Smooth muscle cell (in vitro differentiated cells): ENCODE measurements around the gene ATP8B3. TPM values are rescaled to one million over a fixed set of nuclear protein-coding genes. Genes with fewer than 3 reads are reported as not detected.

Experiments
- DNase-seq: peaks from one replicate; lab custom pipeline; 2025; ENCODE audit not compliant: unreplicated experiment; lab: John Stamatoyannopoulos, UW
- H2AFZ ChIP-seq: fragments of 200-600 bp; sonication (generic); 2 replicates; pipeline ENCODE4 v1.6.0; 2016; ENCODE audit warnings: antibody characterized with exemption, low read depth, mild to moderate bottlenecking
- H3F3A ChIP-seq: fragments of 200-600 bp; sonication (generic); 2 replicates; pipeline ENCODE4 v1.6.0; 2017; ENCODE audit warnings: antibody characterized with exemption, low read depth
- H3K27ac ChIP-seq: fragments of 200-600 bp; sonication (generic); 2 replicates; pipeline ENCODE4 v1.5.1; 2016; ENCODE audit warnings: low read depth, mild to moderate bottlenecking
- H3K27me3 ChIP-seq: fragments of 200-600 bp; sonication (generic); 2 replicates; pipeline ENCODE4 v1.6.1; 2016; ENCODE audit warnings: low read depth, mild to moderate bottlenecking
- H3K36me3 ChIP-seq: fragments of 200-600 bp; sonication (generic); 2 replicates; pipeline ENCODE4 v1.5.1; 2016; ENCODE audit warnings: low read depth
- H3K4me1 ChIP-seq: fragments of 200-600 bp; sonication (generic); 2 replicates; pipeline ENCODE4 v1.5.1; 2016; ENCODE audit warnings: low read depth
- H3K4me2 ChIP-seq: fragments of 200-600 bp; sonication (generic); 2 replicates; pipeline ENCODE4 v1.6.0; 2016; ENCODE audit warnings: mild to moderate bottlenecking
- H3K4me3 ChIP-seq: fragments of 200-600 bp; sonication (generic); 2 replicates; pipeline ENCODE4 v1.5.1; 2016; ENCODE audit warnings: mild to moderate bottlenecking
- H3K79me2 ChIP-seq: fragments of 200-600 bp; sonication (generic); 2 replicates; pipeline ENCODE4 v1.6.0; 2016; ENCODE audit warnings: low read depth, mild to moderate bottlenecking
- H3K9ac ChIP-seq: fragments of 200-600 bp; sonication (generic); 2 replicates; pipeline ENCODE4 v1.6.0; 2016; ENCODE audit warnings: low read depth
- H3K9me3 ChIP-seq: fragments of 200-600 bp; sonication (generic); replicated peaks from 2 replicates; pipeline ENCODE4 v1.5.1; 2016; ENCODE audit warnings: low read depth
- H4K20me1 ChIP-seq: fragments of 200-600 bp; sonication (generic); 2 replicates; pipeline ENCODE4 v1.6.0; 2016; ENCODE audit warnings: low read depth
- WGBS: methylation state at CpG from one replicate; pipeline ENCODE4 v1.1.7; 2016; ENCODE audit warnings: low lambda C conversion rate; 5-methylcytosine and 5-hydroxymethylcytosine counted together
- polyA plus RNA-seq: library from polyadenylated mRNA; unstranded; fragments of >200 nt; fragmentation: Nextera tagmentation; extraction: Ambion mirVana; gene quantifications from 2 replicates; pipeline ENCODE4 v1.2.1, GENCODE V29; 2016
- total RNA-seq: library from RNA; depleted of rRNA; stranded (reverse); fragments of >200 nt; gene quantifications from 2 replicates; pipeline ENCODE4 v1.2.3, GENCODE V29; 2014
- TF ChIP-seq, protein P1 (sequence below): fragments of 200-600 bp; sonication (generic); IDR thresholded peaks from 2 replicates; pipeline ENCODE4 v1.5.1; 2017; ENCODE audit warnings: borderline replicate concordance, mild to moderate bottlenecking, antibody characterized with exemption; ENCODE audit not compliant: insufficient read depth, poor library complexity, severe bottlenecking

The ATP8B3 gene
- total and polyA plus RNA-seq, 2 experiments from 2014 or later = 2.8 to 3.9 TPM

DNA sequence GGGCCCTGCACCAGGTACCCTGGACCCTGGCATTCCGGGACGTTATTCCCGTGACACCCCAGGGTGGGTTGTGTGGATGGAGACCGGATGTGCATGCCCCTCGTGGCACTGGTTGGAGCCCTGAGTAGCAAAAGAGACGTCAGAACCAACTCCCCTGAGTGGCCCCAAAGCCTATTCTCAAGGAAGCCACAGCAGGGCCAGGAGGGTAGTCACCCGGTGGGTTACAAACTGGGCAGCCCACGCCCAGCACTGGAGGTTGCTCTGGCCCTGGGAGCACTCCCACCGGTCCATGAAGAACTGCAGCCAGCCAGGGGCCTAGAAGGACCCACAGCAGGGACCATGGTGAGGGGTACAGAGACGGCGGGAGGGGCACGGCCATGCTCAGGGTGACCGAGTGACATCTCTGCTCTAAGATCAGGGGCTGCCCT, 43.8 kb upstream of the ATP8B3 start:
- Histone ChIP-seq H3K79me2 (peaks cover 70% of the 10 kb centered on the region), H2AFZ (no peak overlapping the region), H3K4me1 (peaks cover 63% of the 10 kb centered on the region), H3K27me3 (no peaks in the 10 kb centered on the region), H3K4me2 (peak overlapping the region; percentile 97), H3K9ac (peak overlapping the region; percentile 28), H3K36me3 (no peaks in the 10 kb centered on the region), H3K27ac (peak overlapping the region; percentile 57), H3F3A (peaks cover 3% of the 10 kb centered on the region), H3K4me3 (peak overlapping the region; percentile 18), H3K9me3 (no peaks in the 10 kb centered on the region), H4K20me1 (peaks cover 72% of the 10 kb centered on the region)
- WGBS = 42% methylated on average over 13 of the region's 13 CpGs
- TF ChIP-seq, protein P1, sequence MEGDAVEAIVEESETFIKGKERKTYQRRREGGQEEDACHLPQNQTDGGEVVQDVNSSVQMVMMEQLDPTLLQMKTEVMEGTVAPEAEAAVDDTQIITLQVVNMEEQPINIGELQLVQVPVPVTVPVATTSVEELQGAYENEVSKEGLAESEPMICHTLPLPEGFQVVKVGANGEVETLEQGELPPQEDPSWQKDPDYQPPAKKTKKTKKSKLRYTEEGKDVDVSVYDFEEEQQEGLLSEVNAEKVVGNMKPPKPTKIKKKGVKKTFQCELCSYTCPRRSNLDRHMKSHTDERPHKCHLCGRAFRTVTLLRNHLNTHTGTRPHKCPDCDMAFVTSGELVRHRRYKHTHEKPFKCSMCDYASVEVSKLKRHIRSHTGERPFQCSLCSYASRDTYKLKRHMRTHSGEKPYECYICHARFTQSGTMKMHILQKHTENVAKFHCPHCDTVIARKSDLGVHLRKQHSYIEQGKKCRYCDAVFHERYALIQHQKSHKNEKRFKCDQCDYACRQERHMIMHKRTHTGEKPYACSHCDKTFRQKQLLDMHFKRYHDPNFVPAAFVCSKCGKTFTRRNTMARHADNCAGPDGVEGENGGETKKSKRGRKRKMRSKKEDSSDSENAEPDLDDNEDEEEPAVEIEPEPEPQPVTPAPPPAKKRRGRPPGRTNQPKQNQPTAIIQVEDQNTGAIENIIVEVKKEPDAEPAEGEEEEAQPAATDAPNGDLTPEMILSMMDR = no peak
- no peak for DNase-seq

DNA sequence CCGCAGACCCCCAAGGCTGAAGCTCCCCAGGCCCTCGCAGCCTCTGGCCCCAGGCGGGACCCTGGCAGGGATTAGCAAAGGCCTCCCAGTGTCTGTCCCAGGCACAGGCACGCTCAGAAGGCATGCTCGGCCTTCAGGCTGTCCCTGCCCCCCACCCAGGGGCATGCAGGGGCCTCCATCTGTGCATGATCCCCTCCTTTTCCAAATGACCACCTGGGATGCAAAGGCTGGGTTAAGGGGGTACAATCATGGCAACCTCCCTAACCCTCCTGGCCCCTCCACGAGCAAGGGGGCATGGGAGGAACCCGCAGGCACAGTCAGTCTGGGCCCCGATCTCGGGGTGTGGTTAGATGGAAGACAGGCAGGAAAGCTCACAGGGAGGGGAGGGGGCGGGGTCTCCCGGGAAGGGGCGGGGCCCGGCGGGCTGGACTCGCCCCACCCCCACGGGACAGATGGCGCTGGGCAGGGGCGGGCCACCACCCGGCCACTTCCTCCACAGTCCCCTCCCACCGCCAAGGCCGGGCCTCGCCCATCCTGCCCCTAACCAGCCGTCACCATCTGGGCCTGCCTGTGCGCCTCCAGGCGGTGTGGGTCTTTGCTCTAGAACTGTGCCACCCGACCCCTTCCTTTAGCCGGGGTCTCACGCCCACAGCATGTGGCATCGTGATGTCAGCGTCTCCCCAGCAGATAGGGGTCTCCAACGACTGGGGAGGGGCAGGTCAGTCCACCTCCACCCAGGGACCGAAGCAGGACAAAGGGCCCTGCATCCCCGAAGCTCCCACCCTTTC, 43.2 kb upstream of the ATP8B3 start:
- peaks cover 6% of the 10 kb centered on the region for H3F3A ChIP-seq
- H3K9me3 ChIP-seq = no peaks in the 10 kb centered on the region
- no peak overlapping the region for H2AFZ ChIP-seq
- H3K4me1 ChIP-seq = peaks cover 57% of the 10 kb centered on the region
- peaks cover 66% of the 10 kb centered on the region for H4K20me1 ChIP-seq
- DNase-seq = peak; percentile 90
- TF ChIP-seq, protein P1 = no peak
- H3K36me3 ChIP-seq = no peaks in the 10 kb centered on the region
- H3K9ac ChIP-seq = no peak overlapping the region
- 15% methylated on average over 22 of the region's 33 CpGs for WGBS
- H3K79me2 ChIP-seq = peaks cover 64% of the 10 kb centered on the region
- peak overlapping the region; percentile 32 for H3K4me3 ChIP-seq
- H3K27ac ChIP-seq = peak overlapping the region; percentile 57
- no peaks in the 10 kb centered on the region for H3K27me3 ChIP-seq
- peak overlapping the region; percentile 97 for H3K4me2 ChIP-seq

DNA sequence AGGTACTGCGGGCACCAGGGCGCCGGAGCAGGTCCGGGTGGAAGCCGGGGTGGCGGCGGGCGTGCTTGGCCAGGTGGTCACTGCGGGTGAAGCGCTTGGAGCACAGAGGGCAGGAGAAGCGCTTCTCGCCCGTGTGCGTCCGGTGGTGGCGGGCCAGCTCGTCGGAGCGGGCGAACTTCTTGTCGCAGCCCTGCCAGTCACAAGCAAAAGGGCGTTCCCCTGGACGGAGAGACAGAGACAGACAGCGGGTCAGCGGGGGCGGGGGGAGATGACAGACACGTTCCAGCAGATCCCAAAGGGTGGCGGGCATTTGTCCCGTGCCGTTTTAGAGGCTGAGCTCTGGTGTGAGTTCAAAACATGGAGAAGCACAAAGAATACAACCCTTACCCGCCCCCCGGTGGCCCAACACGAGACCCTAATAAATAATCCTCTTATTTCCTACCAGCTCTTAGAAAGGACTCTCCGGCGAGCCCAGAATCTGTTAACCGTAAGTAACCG, 42.5 kb upstream of the ATP8B3 start:
- Histone ChIP-seq H3F3A (peaks cover 6% of the 10 kb centered on the region), H3K4me2 (peak overlapping the region; percentile 97), H3K9ac (no peak overlapping the region), H3K27ac (peak overlapping the region; percentile 52), H3K4me3 (peak overlapping the region; percentile 32), H3K36me3 (no peaks in the 10 kb centered on the region), H4K20me1 (peaks cover 59% of the 10 kb centered on the region), H3K9me3 (no peaks in the 10 kb centered on the region), H3K4me1 (peaks cover 51% of the 10 kb centered on the region), H2AFZ (no peak overlapping the region), H3K79me2 (peaks cover 57% of the 10 kb centered on the region), H3K27me3 (no peaks in the 10 kb centered on the region)
- TF ChIP-seq, protein P1 = no peak
- DNase-seq = peak; percentile 39
- WGBS = 54% methylated on average over 25 of the region's 37 CpGs
